ENCODE data around the gene PWWP2B.

- TF ChIP-seq, protein P1, sequence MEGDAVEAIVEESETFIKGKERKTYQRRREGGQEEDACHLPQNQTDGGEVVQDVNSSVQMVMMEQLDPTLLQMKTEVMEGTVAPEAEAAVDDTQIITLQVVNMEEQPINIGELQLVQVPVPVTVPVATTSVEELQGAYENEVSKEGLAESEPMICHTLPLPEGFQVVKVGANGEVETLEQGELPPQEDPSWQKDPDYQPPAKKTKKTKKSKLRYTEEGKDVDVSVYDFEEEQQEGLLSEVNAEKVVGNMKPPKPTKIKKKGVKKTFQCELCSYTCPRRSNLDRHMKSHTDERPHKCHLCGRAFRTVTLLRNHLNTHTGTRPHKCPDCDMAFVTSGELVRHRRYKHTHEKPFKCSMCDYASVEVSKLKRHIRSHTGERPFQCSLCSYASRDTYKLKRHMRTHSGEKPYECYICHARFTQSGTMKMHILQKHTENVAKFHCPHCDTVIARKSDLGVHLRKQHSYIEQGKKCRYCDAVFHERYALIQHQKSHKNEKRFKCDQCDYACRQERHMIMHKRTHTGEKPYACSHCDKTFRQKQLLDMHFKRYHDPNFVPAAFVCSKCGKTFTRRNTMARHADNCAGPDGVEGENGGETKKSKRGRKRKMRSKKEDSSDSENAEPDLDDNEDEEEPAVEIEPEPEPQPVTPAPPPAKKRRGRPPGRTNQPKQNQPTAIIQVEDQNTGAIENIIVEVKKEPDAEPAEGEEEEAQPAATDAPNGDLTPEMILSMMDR (IDR thresholded peaks at IDR 0.05), result peak in 1 of 3 experiments; percentile 40
- no peak for TF ChIP-seq POLR2A (IDR thresholded peaks at IDR 0.05; ENCODE audit: low read depth)
Observed at GRCh38 chr10:132466520-132467463, 69.8 kb downstream of the PWWP2B start.

All from esophagus muscularis mucosa (tissue), 3 donors.